BLaER1 (cell line): Measurements from ENCODE around the gene ZNF639.

Experiments
- H3K27ac ChIP-seq: shearing (Covaris generic); formaldehyde crosslinking; 2 replicates; pipeline ENCODE4 v1.8.1; 2022
- H3K27me3 ChIP-seq: shearing (Covaris generic); formaldehyde crosslinking; 2 replicates; pipeline ENCODE4 v1.8.1; 2022
- H3K36me3 ChIP-seq: shearing (Covaris generic); formaldehyde crosslinking; 2 replicates; pipeline ENCODE4 v1.8.1; 2022
- H3K4me1 ChIP-seq: shearing (Covaris generic); formaldehyde crosslinking; 2 replicates; pipeline ENCODE4 v1.8.1; 2022
- H3K4me2 ChIP-seq: shearing (Covaris generic); formaldehyde crosslinking; 2 replicates; pipeline ENCODE4 v1.8.1; 2022
- H3K4me3 ChIP-seq: shearing (Covaris generic); formaldehyde crosslinking; 2 replicates; pipeline ENCODE4 v1.8.1; 2022
- H3K9ac ChIP-seq: shearing (Covaris generic); formaldehyde crosslinking; 2 replicates; pipeline ENCODE4 v1.8.1; 2022
- H3K9me3 ChIP-seq: shearing (Covaris generic); formaldehyde crosslinking; 2 replicates; pipeline ENCODE4 v1.8.1; 2022
- H4K20me1 ChIP-seq: shearing (Covaris generic); formaldehyde crosslinking; 2 replicates; pipeline ENCODE4 v1.8.1; 2022
- Cebpa-rat ChIP-seq: shearing (Covaris generic); IDR thresholded peaks from 2 replicates; pipeline ENCODE4 v1.8.1; 2022

Gene ZNF639

DNA sequence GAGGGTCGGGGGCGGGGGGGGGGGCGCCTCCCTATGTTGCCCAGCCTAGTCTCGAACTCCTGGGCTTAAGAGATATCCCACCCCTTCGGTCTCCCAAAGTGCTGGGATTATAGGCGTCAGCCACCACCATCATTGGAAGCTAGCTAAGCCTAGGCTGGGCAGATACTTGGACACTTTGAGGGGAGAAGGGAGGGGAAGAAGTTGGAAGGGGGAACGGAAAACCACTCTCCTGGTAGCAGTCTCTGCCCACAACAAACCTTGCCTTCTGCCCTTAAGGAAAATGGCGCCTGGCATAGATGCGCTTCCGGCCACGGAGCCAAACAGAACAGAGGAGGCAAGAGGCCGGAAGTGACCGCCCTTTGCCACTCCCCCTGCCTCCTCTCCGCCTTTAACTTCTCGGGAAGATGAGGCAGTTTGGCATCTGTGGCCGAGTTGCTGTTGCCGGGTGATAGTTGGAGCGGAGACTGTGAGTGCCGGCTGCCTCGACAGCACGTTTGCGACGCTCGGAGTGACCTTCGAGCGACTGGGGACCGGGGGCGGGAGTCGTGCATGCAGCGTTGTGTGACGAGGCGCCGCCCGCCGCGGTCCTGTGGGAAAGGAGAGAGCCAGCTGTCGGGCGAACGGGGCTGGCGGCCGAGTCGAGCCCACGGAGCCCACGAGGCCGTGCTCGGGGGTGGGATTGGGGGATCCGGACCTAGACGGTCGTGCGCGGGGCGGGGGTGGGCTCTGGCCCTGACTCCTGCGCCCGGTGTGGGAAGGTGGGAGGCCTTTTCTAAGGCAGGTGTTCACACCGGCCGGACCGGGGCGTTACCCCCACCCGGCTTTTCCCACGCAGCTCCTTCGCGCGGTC lies 24.7 kb downstream of the ZNF639 start, which contains the start of gene MFN1:
TSS of gene MFN1 (plus strand) at position 365 of the 850 bp plus-strand sequence. CDS start 1,143 bp downstream, outside the sequence.
- TF ChIP-seq Cebpa-rat: no peak
- H3K27ac ChIP-seq: peak within 1 kb of the TSS; percentile 74

DNA sequence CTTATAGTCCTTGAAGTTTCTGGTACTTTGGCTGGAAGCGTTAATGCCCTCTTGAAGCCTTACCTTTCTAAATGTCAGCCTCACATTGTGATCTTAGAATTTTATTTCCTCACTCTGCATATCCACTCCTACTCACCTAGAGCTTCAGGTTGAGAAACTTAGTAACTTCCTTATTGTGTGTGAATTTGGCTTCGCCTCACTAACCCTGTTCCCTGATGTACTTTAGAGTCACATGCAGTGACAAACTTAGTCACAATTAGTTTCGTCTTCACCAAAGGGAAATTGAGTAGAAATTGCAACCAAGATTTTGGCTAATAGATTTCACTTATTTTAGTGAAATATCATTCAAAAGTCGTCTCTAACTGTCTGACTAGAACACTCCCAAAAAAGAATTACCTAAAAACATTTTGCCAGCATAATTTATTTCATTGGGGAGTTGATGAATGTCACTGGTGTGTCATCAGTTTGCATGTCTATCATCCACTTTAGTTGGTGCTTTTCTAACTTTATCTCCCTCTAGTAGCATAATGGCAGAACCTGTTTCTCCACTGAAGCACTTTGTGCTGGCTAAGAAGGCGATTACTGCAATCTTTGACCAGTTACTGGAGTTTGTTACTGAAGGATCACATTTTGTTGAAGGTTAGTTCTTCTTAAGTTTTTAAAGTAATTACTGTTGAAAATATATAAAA lies 25.6 kb downstream of the ZNF639 start:
- peak overlapping the region; percentile 74 for H3K27ac ChIP-seq
- H3K36me3 ChIP-seq: peaks cover 38% of the 10 kb centered on the region
- peaks cover 22% of the 10 kb centered on the region for H3K4me1 ChIP-seq
- peak overlapping the region; percentile 84 for H3K4me2 ChIP-seq
- H3K27me3 ChIP-seq: no peaks in the 10 kb centered on the region
- no peak for TF ChIP-seq Cebpa-rat
- H3K9ac ChIP-seq: peak overlapping the region; percentile 85
- no peaks in the 10 kb centered on the region for H3K9me3 ChIP-seq
- peaks cover 12% of the 10 kb centered on the region; the same call in 1 of the 2 replicates for H4K20me1 ChIP-seq
- H3K4me3 ChIP-seq: peak overlapping the region; percentile 87

More for the DNA sequence above, 24.7 kb downstream of the ZNF639 start, which contains the start of gene MFN1:
- H3K9ac ChIP-seq: peak within 1 kb of the TSS; percentile 85
- H3K9me3 ChIP-seq: no peaks in the 10 kb centered on the region
- peak within 1 kb of the TSS; percentile 87 for H3K4me3 ChIP-seq
- H3K27me3 ChIP-seq: no peaks in the 10 kb centered on the region
- H3K4me1 ChIP-seq: peaks cover 22% of the 10 kb centered on the region
- H3K36me3 ChIP-seq: peaks cover 31% of the 10 kb centered on the region
- H3K4me2 ChIP-seq: peak within 1 kb of the TSS; percentile 84
- H4K20me1 ChIP-seq: peaks cover 12% of the 10 kb centered on the region; the same call in 1 of the 2 replicates

DNA sequence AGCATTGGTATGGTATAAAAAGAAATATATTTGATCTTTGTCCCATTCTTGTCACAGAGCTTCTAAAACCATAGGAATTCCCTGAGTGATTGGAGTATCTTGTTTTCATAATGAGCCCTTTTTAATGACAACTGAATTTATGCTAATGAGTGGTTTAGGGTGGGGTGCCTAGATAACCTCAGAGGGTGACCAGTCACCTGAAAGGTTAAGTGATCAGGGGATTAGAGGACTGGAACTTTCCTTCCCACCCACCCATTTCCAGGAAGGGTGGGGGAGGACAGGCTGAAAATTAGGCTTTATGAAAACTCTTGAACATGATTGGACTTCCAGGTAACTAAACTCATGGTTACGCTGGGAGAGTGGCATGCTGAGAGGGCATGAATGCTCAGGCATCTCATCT lies 33.2 kb downstream of the ZNF639 start:
- Histone ChIP-seq H3K27me3 (no peaks in the 10 kb centered on the region), H3K4me3 (no peak overlapping the region), H3K4me1 (no peaks in the 10 kb centered on the region), H3K27ac (no peak overlapping the region), H3K36me3 (peaks cover 98% of the 10 kb centered on the region), H3K9ac (no peak overlapping the region), H3K4me2 (no peak overlapping the region), H3K9me3 (no peaks in the 10 kb centered on the region), H4K20me1 (peaks cover 9% of the 10 kb centered on the region; the same call in 1 of the 2 replicates)
- TF ChIP-seq Cebpa-rat: no peak

DNA sequence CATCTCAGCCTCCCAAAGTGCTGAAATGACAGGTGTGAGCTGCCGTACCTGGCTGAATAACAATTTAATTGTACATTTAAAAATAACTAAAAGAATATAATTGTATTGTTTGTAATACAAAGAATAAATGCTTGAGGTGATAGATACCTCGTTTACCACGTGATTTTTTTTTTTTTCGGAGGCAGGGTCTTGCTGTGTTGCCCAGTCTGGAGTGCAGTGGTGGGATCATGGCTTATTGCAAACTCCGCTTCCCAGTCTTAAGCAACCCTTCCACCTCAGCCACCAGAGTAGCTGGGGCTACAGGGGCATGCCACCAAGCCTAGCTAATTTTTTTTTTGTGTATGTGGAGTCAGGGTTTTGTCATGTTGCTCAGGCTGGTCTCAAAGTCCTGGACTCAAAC lies 40.5 kb downstream of the ZNF639 start:
- no peak overlapping the region for H3K4me3 ChIP-seq
- no peak overlapping the region for H3K27ac ChIP-seq
- no peaks in the 10 kb centered on the region for H3K9me3 ChIP-seq
- no peak overlapping the region for H3K9ac ChIP-seq
- H3K4me2 ChIP-seq: no peak overlapping the region
- H3K4me1 ChIP-seq: no peaks in the 10 kb centered on the region
- H3K27me3 ChIP-seq: no peaks in the 10 kb centered on the region
- no peaks in the 10 kb centered on the region for H4K20me1 ChIP-seq
- TF ChIP-seq Cebpa-rat: no peak
- peaks cover 96% of the 10 kb centered on the region for H3K36me3 ChIP-seq

DNA sequence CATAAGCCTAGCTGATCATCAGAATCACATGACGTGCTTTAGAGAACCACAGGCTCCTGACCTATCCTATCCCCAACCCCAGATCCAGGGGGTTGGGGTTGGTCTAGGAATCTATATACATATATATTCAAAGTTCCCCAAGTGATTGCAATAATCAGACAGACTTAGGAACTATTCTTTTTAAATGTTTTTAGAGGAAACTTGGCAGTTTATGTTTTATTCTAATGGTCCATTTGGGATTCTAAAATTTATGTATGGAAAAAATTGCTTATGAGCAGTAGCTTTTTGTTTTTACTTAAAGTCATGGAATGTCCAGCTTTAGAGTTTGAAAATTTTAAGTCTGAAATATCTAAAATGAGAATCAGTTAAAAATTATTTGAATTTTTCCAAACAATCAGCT lies 46.8 kb downstream of the ZNF639 start:
- Histone ChIP-seq H3K4me3 (no peak overlapping the region), H3K36me3 (peaks cover 63% of the 10 kb centered on the region)

DNA sequence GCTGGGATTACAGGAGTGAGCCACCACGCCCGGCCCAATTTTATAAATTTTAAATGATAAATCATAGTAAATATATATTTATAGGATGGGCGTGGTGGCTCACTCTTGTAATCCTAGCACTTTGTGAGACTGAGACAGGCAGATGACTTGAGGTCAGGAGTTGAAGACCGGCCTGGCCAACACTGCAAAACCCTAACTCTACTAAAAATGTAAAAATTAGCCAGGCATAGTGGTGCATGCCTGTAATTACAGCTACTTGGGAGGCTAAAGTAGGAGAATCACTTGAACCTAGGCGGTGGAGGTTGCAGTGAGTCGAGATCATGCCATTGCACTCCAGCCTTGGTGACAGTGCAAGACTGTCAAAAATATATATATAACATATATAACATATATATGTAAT lies 51.1 kb downstream of the ZNF639 start:
- TF ChIP-seq Cebpa-rat: no peak
- Histone ChIP-seq H3K36me3 (peaks cover 57% of the 10 kb centered on the region), H3K27ac (no peak overlapping the region), H3K9me3 (no peaks in the 10 kb centered on the region), H3K27me3 (no peaks in the 10 kb centered on the region), H3K4me2 (no peak overlapping the region), H4K20me1 (no peaks in the 10 kb centered on the region), H3K4me1 (no peaks in the 10 kb centered on the region), H3K4me3 (no peak overlapping the region), H3K9ac (no peak overlapping the region)

More for the DNA sequence above, 46.8 kb downstream of the ZNF639 start:
- Histone ChIP-seq H3K4me1 (no peaks in the 10 kb centered on the region), H3K27me3 (no peaks in the 10 kb centered on the region), H4K20me1 (no peaks in the 10 kb centered on the region), H3K27ac (no peak overlapping the region), H3K9me3 (no peaks in the 10 kb centered on the region), H3K9ac (no peak overlapping the region), H3K4me2 (no peak overlapping the region)
- TF ChIP-seq Cebpa-rat: no peak

DNA sequence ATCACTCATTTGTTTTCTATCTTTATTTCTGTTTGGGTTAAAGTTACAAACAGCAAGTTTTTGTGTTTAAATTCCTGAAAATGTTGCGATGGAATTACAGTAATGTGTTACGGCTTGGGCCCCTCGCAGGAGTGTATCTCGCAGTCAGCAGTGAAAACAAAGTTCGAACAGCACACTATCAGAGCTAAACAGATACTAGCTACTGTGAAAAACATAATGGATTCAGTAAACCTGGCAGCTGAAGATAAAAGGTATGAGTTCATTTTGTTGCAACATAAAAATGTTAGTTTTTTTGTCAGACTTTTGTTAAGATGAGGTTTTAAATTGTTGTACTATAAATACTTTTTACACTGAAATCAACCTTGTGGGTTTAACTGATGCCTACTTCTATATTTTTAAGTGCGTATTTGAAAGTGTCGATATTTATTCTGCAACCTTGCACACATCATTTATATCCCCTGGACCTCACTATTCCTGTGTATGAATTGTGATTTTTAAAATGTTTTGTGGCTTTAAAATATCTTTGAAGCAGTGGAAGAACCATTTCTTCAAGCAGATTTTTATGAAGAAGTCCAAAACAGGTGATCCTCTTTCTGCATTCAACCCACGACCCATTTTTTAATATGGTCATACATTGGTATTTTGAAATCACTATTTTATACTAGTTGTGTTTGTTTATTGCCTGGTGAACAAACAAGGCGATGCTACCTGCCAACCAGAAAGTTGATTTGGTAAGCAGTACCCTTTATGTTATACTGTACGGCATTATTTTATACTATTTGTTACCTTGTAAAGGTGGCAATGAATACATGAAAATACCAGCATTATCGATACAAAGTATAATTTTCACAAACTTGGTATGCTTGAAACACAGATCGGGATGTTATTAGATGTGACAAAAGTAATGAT lies 52.5 kb downstream of the ZNF639 start:
- TF ChIP-seq Cebpa-rat: no peak
- Histone ChIP-seq H3K36me3 (peaks cover 63% of the 10 kb centered on the region), H3K27me3 (no peaks in the 10 kb centered on the region)

DNA sequence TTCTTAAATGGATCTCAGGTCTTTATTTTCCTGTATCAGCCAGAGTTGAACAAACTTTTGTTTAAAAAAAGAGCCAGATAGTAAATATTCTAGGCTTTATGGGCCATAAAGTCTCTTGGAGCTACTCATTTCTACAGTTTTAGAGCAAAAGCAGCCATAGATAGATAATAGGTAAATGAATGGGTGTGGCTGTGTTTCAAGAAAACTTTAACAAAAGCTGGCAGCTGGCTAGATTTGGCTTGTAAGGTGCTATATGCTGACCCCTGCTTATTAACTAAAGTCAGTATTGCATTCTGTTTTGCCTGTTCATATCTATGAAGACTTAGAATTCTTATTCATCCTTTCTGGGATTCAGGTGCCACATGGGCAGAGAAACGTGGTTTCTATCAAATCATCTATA lies 53.6 kb downstream of the ZNF639 start:
- no peak overlapping the region for H3K4me2 ChIP-seq
- no peaks in the 10 kb centered on the region for H3K4me1 ChIP-seq
- H3K27me3 ChIP-seq: no peaks in the 10 kb centered on the region
- H4K20me1 ChIP-seq: no peaks in the 10 kb centered on the region
- H3K4me3 ChIP-seq: no peak overlapping the region
- H3K36me3 ChIP-seq: peaks cover 64% of the 10 kb centered on the region
- no peak overlapping the region for H3K27ac ChIP-seq
- no peak overlapping the region for H3K9ac ChIP-seq
- H3K9me3 ChIP-seq: no peaks in the 10 kb centered on the region
- no peak for TF ChIP-seq Cebpa-rat

More for the DNA sequence above, 52.5 kb downstream of the ZNF639 start:
- Histone ChIP-seq H3K4me1 (no peaks in the 10 kb centered on the region), H3K9ac (no peak overlapping the region), H3K4me2 (no peak overlapping the region), H4K20me1 (no peaks in the 10 kb centered on the region), H3K27ac (no peak overlapping the region), H3K9me3 (no peaks in the 10 kb centered on the region), H3K4me3 (no peak overlapping the region)
